Osteocyte (in vitro differentiated cells): ENCODE results near the gene TSFM. TPM values are rescaled to one million over a fixed set of nuclear protein-coding genes. Genes with fewer than 3 reads are reported as not detected.
A peak's percentile ranks its signal among the peaks of the same experiment; 100 is the strongest.

Experiments used
- DNase-seq: peaks from one replicate; pipeline ENCODE4 v3.0.0; 2021; ENCODE audit warnings: mixed read lengths; ENCODE audit not compliant: unreplicated experiment; ENCODE audit errors: extremely low spot score
- H3K27ac Mint-ChIP-seq: one replicate; pipeline ENCODE4 v1.8.0; 2021; ENCODE audit warnings: mild to moderate bottlenecking, mixed read lengths; ENCODE audit not compliant: unreplicated experiment
- H3K27me3 Mint-ChIP-seq: one replicate; pipeline ENCODE4 v1.8.0; 2021; ENCODE audit warnings: mixed read lengths; ENCODE audit not compliant: unreplicated experiment
- H3K36me3 Mint-ChIP-seq: one replicate; pipeline ENCODE4 v1.8.0; 2021; ENCODE audit warnings: mixed read lengths; ENCODE audit not compliant: unreplicated experiment
- H3K4me1 Mint-ChIP-seq: one replicate; pipeline ENCODE4 v1.8.0; 2021; ENCODE audit warnings: mixed read lengths; ENCODE audit not compliant: unreplicated experiment
- H3K4me3 Mint-ChIP-seq: one replicate; pipeline ENCODE4 v1.8.0; 2021; ENCODE audit warnings: mild to moderate bottlenecking, moderate library complexity, mixed read lengths; ENCODE audit not compliant: unreplicated experiment
- H3K9me3 Mint-ChIP-seq: one replicate; pipeline ENCODE4 v1.8.0; 2021; ENCODE audit warnings: mixed read lengths; ENCODE audit not compliant: unreplicated experiment
- microRNA-seq: library from miRNA; unstranded; fragments of <30 nt; microRNA quantifications from one replicate; pipeline ENCODE4 v1.1.0, GENCODE V29; 2020; ENCODE audit not compliant: unreplicated experiment
- total RNA-seq: library from RNA; stranded (reverse); gene quantifications from 2 replicates; pipeline ENCODE4 v1.2.1, GENCODE V29; 2021
- TF ChIP-seq, protein P1 (sequence below): fragments of 200-600 bp; sonication (generic); IDR thresholded peaks from 2 replicates; pipeline ENCODE4 v1.5.0; 2021; ENCODE audit warnings: antibody characterized with exemption, mild to moderate bottlenecking, moderate library complexity

The TSFM gene
- total RNA-seq, 1 donor from 2014 or later: 28.5 TPM

DNA sequence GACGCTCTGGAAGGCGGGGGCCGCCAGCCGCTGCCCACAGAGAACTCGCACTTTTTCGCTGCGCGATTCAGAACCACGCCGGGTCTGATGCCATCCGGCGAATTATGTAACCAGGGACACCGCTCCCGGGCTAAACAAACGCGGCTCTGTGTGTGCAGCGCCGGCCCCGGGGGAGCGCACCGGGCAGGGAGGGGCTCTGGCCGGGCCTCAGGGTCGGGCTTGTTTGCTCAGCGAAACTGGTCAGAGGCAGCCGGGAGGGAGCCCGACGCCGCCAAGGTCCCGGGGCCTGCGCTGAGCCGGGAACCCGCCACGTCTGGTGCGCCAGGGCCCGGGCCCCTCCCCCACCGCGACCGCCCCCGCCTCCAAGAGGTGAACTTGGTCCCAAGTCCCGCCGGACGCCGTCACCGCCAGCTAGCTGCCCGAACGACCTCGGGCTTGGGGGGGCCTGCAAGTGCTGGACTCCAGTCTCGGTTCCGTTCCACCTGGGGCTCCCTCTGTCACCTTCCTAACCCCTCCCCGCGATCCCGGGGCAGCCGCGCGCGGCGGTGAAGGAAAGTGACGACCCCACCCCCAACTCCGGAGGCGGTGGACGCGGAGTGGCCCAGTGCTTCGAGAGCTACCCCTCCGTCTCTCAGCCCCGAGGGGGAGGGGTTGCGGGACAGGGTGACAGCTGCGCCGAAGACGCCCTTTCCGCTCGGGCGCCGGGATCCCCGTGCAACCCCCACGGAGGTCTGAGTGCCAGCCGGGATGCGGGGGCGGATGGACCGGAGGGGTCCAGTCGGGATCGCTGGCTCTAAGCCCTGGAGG lies 63.1 kb downstream of the TSFM start:
- H3K4me1 Mint-ChIP-seq: peaks cover 46% of the 10 kb centered on the region
- peaks cover 2% of the 10 kb centered on the region for H3K36me3 Mint-ChIP-seq
- H3K9me3 Mint-ChIP-seq: no peaks in the 10 kb centered on the region
- TF ChIP-seq, protein P1, sequence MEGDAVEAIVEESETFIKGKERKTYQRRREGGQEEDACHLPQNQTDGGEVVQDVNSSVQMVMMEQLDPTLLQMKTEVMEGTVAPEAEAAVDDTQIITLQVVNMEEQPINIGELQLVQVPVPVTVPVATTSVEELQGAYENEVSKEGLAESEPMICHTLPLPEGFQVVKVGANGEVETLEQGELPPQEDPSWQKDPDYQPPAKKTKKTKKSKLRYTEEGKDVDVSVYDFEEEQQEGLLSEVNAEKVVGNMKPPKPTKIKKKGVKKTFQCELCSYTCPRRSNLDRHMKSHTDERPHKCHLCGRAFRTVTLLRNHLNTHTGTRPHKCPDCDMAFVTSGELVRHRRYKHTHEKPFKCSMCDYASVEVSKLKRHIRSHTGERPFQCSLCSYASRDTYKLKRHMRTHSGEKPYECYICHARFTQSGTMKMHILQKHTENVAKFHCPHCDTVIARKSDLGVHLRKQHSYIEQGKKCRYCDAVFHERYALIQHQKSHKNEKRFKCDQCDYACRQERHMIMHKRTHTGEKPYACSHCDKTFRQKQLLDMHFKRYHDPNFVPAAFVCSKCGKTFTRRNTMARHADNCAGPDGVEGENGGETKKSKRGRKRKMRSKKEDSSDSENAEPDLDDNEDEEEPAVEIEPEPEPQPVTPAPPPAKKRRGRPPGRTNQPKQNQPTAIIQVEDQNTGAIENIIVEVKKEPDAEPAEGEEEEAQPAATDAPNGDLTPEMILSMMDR: no peak
- DNase-seq: peak; percentile 89
- H3K27me3 Mint-ChIP-seq: no peaks in the 10 kb centered on the region
- peak overlapping the region; percentile 83 for H3K4me3 Mint-ChIP-seq
- peak overlapping the region; percentile 89 for H3K27ac Mint-ChIP-seq

DNA sequence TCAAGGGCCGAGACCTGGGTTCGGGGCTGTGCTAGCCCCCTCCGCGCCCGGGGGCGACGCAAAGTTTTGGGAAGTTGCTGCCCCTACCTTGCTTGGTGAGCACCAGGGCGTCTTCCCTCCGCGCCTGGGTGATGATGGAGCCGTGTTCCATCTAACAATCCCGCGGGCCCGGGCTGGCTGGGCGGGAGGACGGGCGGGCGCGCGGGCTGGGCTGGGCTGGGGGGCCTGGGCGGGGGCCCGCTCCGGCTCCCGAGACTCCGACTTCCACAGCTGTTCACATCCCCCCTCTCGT lies 63.6 kb downstream of the TSFM start:
- Mint-ChIP-seq H3K4me1 (peaks cover 41% of the 10 kb centered on the region), H3K4me3 (peak overlapping the region; percentile 83), H3K27ac (peak overlapping the region; percentile 89), H3K9me3 (no peaks in the 10 kb centered on the region), H3K36me3 (peaks cover 2% of the 10 kb centered on the region), H3K27me3 (no peaks in the 10 kb centered on the region)
- DNase-seq: no peak
- TF ChIP-seq, protein P1: no peak

DNA sequence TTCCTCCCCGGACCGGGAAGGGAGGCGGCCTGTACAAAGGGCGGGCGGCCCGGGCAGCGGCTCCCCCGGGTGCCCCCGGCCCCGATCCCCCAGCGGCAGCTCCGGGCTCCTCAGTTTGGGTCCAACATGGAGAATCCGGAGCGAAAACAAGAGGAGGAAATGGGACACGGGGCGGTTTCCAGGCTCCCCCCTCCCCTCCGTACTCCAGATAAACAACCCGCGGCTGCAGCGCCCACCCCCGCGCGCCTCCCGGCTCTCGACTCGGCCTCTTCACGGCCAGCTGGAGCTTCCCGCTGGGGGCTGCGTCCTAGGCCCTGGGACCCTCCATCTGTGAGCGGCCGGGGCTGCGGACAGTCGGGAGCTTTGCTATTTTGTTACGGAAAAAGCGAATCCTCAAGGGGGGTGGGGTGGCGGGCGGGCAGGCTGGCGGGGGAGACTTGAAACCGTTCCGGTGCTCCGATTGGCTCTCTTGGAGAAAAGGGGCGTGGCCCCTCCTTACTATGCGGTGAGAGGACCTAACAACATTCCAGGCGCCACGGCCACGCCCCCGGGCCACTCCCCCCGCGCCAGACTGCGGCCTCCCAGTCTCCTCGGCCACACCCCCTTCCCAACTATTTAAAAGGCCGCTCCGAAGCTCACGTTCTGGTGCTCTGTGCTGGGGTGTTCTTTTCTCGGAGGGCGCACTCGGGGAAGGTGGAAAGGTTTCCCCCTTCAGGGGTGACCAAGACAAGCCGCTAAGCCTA lies 64.2 kb downstream of the TSFM start, which contains the start of gene CTDSP2:
CTDSP2 (minus strand) TSS at position 153 of the 743 bp plus-strand sequence. CDS start 294 bp downstream, outside the sequence.
- Mint-ChIP-seq H3K27me3 (peaks cover 3% of the 10 kb centered on the region), H3K4me3 (peak within 1 kb of the TSS; percentile 83), H3K36me3 (peaks cover 2% of the 10 kb centered on the region), H3K27ac (peak within 1 kb of the TSS; percentile 89), H3K4me1 (peaks cover 40% of the 10 kb centered on the region), H3K9me3 (no peaks in the 10 kb centered on the region)
- TF ChIP-seq, protein P1: peak; percentile 15
- DNase-seq: peak; percentile 100

Small RNAs within 50 kb of the gene (microRNA-seq; reads per million reads assigned to microRNA genes)
- gene MIR26A2 (180 reads per million, percentile 59 among the genes with 10 or more reads in this experiment), gene MIR6759 (not detected)

Other genes starting within 250 kb of the TSFM start
- 149 and 155 TPM in 2 replicates for gene DCTN2, start 235.6 kb upstream of the TSFM start, total RNA-seq
- 0.43 and 0.73 TPM in 2 replicates for gene KIF5A, start 232.7 kb upstream of the TSFM start, total RNA-seq
- 30.4 and 34.9 TPM in 2 replicates for gene PIP4K2C, start 191.6 kb upstream of the TSFM start, total RNA-seq
- 26.5 and 29.9 TPM in 2 replicates for gene DTX3, start 178.0 kb upstream of the TSFM start, total RNA-seq
- gene ARHGEF25, start 171.4 kb upstream of the TSFM start, total RNA-seq: 25.8 and 27.6 TPM in 2 replicates
- 5.6 and 6.9 TPM in 2 replicates for gene B4GALNT1, start 149.6 kb upstream of the TSFM start, total RNA-seq
- 338 and 363 TPM in 2 replicates for gene OS9, start 88.7 kb upstream of the TSFM start, total RNA-seq
- 2.4 and 2.6 TPM in 2 replicates for gene AGAP2, start 44.0 kb upstream of the TSFM start, total RNA-seq
- 36.2 and 37.4 TPM in 2 replicates for gene TSPAN31, start 37.7 kb upstream of the TSFM start, total RNA-seq
- 137 and 142 TPM in 2 replicates for gene CDK4, start 30.5 kb upstream of the TSFM start, total RNA-seq
- 19.2 and 21.1 TPM in 2 replicates for gene MARCHF9, start 27.7 kb upstream of the TSFM start, total RNA-seq
- gene CYP27B1, start 15.7 kb upstream of the TSFM start, total RNA-seq: 1.7 and 2.3 TPM in 2 replicates
- 22.3 and 23.9 TPM in 2 replicates for gene METTL1, start 10.7 kb upstream of the TSFM start, total RNA-seq
- 9.8 and 11.8 TPM in 2 replicates for gene EEF1AKMT3, start 10.2 kb upstream of the TSFM start, total RNA-seq
- gene AVIL, start 35.9 kb downstream of the TSFM start, total RNA-seq: 4.7 and 6.0 TPM in 2 replicates
- gene CTDSP2, start 63.9 kb downstream of the TSFM start, total RNA-seq: 171 and 179 TPM in 2 replicates
- gene ATP23, start 158.8 kb downstream of the TSFM start, total RNA-seq: 2.6 and 3.2 TPM in 2 replicates